Measurements from ENCODE around the gene NR4A1. TPM values are rescaled to one million over a fixed set of nuclear protein-coding genes. Genes with fewer than 3 reads are reported as not detected.

The NR4A1 gene
- polyA plus RNA-seq, 1 experiment = 4.4 TPM

- Histone ChIP-seq H3K9me3 (ENCODE audit: control insufficient read depth, insufficient read depth, low read length) (no peaks in the 10 kb centered on the region), H3K27me3 (ENCODE audit: control insufficient read depth, insufficient read depth, low read length) (no peaks in the 10 kb centered on the region), H3K4me3 (ENCODE audit: low read depth, low read length) (peak overlapping the region; percentile 67), H3K27ac (ENCODE audit: low read depth, low read length) (peak overlapping the region; percentile 11)
- peak; percentile 89 for TF ChIP-seq CTCF (IDR thresholded peaks at IDR 0.05; ENCODE audit: low read depth, low read length)
- no peak for DNase-seq (ENCODE audit: low read depth, low spot score)
- CTCF ChIA-PET = interaction anchor here (0.6 to 15.2 kb wide), 28 partner anchors 9 to 858 kb away, joined by 3 to 624 read pairs (median 4); partner anchors contain the start of genes ACVRL1, ATG101, NR4A1 and POU6F1
- POLR2A ChIA-PET = interaction anchor here (0.5 to 4.4 kb wide), 5 partner anchors 13 to 31 kb away, joined by 3 to 28 read pairs (median 5); partner anchors contain the start of gene TAMALIN
Observed at GRCh38 chr12:52023182-52023975, 27.9 kb upstream of the NR4A1 start.

GRCh38 chr12:52023976-52024688, 27.1 kb upstream of the NR4A1 start:
- CTCF ChIA-PET = interaction anchor here (0.6 to 15.2 kb wide), 30 partner anchors 8 to 857 kb away, joined by 3 to 624 read pairs (median 9); partner anchors contain the start of genes ATG101, NR4A1, POU6F1 and SMIM41
- peak overlapping the region; percentile 67 for H3K4me3 ChIP-seq (ENCODE audit: low read depth, low read length)
- no peaks in the 10 kb centered on the region for H3K27me3 ChIP-seq (ENCODE audit: control insufficient read depth, insufficient read depth, low read length)
- no peak overlapping the region for H3K27ac ChIP-seq (ENCODE audit: low read depth, low read length)
- POLR2A ChIA-PET = interaction anchor here (1.3 to 4.4 kb wide), 5 partner anchors 14 to 58 kb away, joined by 9 to 28 read pairs (median 15); partner anchors contain the start of gene TAMALIN
- TF ChIP-seq CTCF (IDR thresholded peaks at IDR 0.05; ENCODE audit: low read depth, low read length) = no peak; the same call in 1 of the 2 replicates
- no peaks in the 10 kb centered on the region for H3K9me3 ChIP-seq (ENCODE audit: control insufficient read depth, insufficient read depth, low read length)
- no peak for DNase-seq (ENCODE audit: low read depth, low spot score)

GRCh38 chr12:52024845-52025230, 26.4 kb upstream of the NR4A1 start:
- H3K27me3 ChIP-seq (ENCODE audit: control insufficient read depth, insufficient read depth, low read length) = no peaks in the 10 kb centered on the region
- no peak for DNase-seq (ENCODE audit: low read depth, low spot score)
- ChIA-PET CTCF (interaction anchor here (0.7 to 15.2 kb wide), 48 partner anchors 10 to 978 kb away, joined by 3 to 624 read pairs (median 5); partner anchors contain the start of genes ATG101, NR4A1, SMIM41 and TAMALIN), POLR2A (interaction anchor here (0.6 to 2.4 kb wide), 8 partner anchors 14 to 150 kb away, joined by 3 to 20 read pairs (median 10); partner anchors contain the start of genes ATG101, NR4A1 and TAMALIN)
- no peak for TF ChIP-seq CTCF (IDR thresholded peaks at IDR 0.05; ENCODE audit: low read depth, low read length)
- H3K4me3 ChIP-seq (ENCODE audit: low read depth, low read length) = no peak overlapping the region
- no peak overlapping the region for H3K27ac ChIP-seq (ENCODE audit: low read depth, low read length)
- H3K9me3 ChIP-seq (ENCODE audit: control insufficient read depth, insufficient read depth, low read length) = no peaks in the 10 kb centered on the region

- Histone ChIP-seq H3K27ac (ENCODE audit: low read depth, low read length) (no peak overlapping the region), H3K9me3 (ENCODE audit: control insufficient read depth, insufficient read depth, low read length) (no peaks in the 10 kb centered on the region), H3K27me3 (ENCODE audit: control insufficient read depth, insufficient read depth, low read length) (no peaks in the 10 kb centered on the region), H3K4me3 (ENCODE audit: low read depth, low read length) (no peak overlapping the region)
- POLR2A ChIA-PET = interaction anchor here (0.6 to 2.4 kb wide), 6 partner anchors 16 to 856 kb away, joined by 4 to 20 read pairs (median 12); partner anchors contain the start of genes ATG101, NR4A1 and TAMALIN
- TF ChIP-seq CTCF (IDR thresholded peaks at IDR 0.05; ENCODE audit: low read depth, low read length) = no peak
- CTCF ChIA-PET = interaction anchor here (0.5 to 15.2 kb wide), 30 partner anchors 8 to 955 kb away, joined by 3 to 624 read pairs (median 11); partner anchors contain the start of genes ATG101, SMIM41 and TAMALIN
- no peak for DNase-seq (ENCODE audit: low read depth, low spot score)
Observed at GRCh38 chr12:52026263-52026662, 25.0 kb upstream of the NR4A1 start.

All from AG04450 (cell line).